Measurements from ENCODE around the gene DNASE2B. TPM values are rescaled to one million over a fixed set of nuclear protein-coding genes. Genes with fewer than 3 reads are reported as not detected.

DNASE2B gene
- total and polyA plus RNA-seq, 2 experiments from 2014 or later: not detected

- TF ChIP-seq ZNF462 (CRISPR knock-in tag; IDR thresholded peaks at IDR 0.05) (no peak), ZNF331 (CRISPR knock-in tag; IDR thresholded peaks at IDR 0.05; ENCODE audit: low read depth) (no peak), EZH2phosphoT487 (IDR thresholded peaks at IDR 0.05; ENCODE audit: unreplicated experiment) (no peak), ZNF114 (CRISPR knock-in tag; IDR thresholded peaks at IDR 0.05) (no peak), JUNB (IDR thresholded peaks at IDR 0.05; ENCODE audit: unreplicated experiment) (no peak), STAT1 (IDR thresholded peaks at IDR 0.05; ENCODE audit: unreplicated experiment) (no peak)
Observed at GRCh38 chr1:84374991-84375696, 23.1 kb upstream of the DNASE2B start (continued).

GRCh38 chr1:84376000-84376910 is 22.0 kb upstream of the DNASE2B start:
- H3K4me1 Mint-ChIP-seq: no peaks in the 10 kb centered on the region
- TF ChIP-seq NANOG (IDR thresholded peaks at IDR 0.05; ENCODE audit: borderline replicate concordance) (no peak), CREB1 (CRISPR knock-in tag; IDR thresholded peaks at IDR 0.05; ENCODE audit: low read depth) (no peak), POLR2AphosphoS5 (IDR thresholded peaks at IDR 0.05; ENCODE audit: low read depth) (no peak), JUNB (IDR thresholded peaks at IDR 0.05; ENCODE audit: unreplicated experiment) (no peak), REST (IDR thresholded peaks at IDR 0.05; ENCODE audit: unreplicated experiment) (no peak)

More at GRCh38 chr1:84376000-84376910, 22.0 kb upstream of the DNASE2B start:
- Histone ChIP-seq H3F3A (replicated peaks; ENCODE audit: low read depth) (no peaks in the 10 kb centered on the region), H3K27me3 (ENCODE audit: insufficient read depth) (no peaks in the 10 kb centered on the region), H4K20me1 (replicated peaks; ENCODE audit: insufficient read depth) (no peaks in the 10 kb centered on the region), H3K4me1 (ENCODE audit: insufficient read depth) (peaks cover 12% of the 10 kb centered on the region; the same call in 1 of the 2 replicates), H3K27ac (ENCODE audit: low read depth) (no peak overlapping the region), H2AFZ (no peak overlapping the region; the same call in 1 of the 2 replicates), H3K79me2 (replicated peaks; ENCODE audit: insufficient read depth) (no peaks in the 10 kb centered on the region), H3K9me2 (ENCODE audit: insufficient read depth) (no peaks in the 10 kb centered on the region), H3K4me2 (no peak overlapping the region), H3K36me3 (ENCODE audit: insufficient read depth) (no peaks in the 10 kb centered on the region), H3K4me3 (no peak overlapping the region)
- no peaks in the 10 kb centered on the region for H3K9me3 Mint-ChIP-seq
- no peak overlapping the region; the same call in 1 of the 2 replicates for H3K27ac Mint-ChIP-seq
- no peaks in the 10 kb centered on the region for H3K36me3 Mint-ChIP-seq (ENCODE audit: low read depth)
- no peak for ATAC-seq
- no peak overlapping the region for H3K4me3 Mint-ChIP-seq
- no peaks in the 10 kb centered on the region for H3K27me3 Mint-ChIP-seq (ENCODE audit: insufficient read depth, low read depth, poor library complexity)
- DNase-seq (ENCODE audit: low spot score): no peak
